ENCODE results near the gene IDH3B.

IDH3B gene

DNA sequence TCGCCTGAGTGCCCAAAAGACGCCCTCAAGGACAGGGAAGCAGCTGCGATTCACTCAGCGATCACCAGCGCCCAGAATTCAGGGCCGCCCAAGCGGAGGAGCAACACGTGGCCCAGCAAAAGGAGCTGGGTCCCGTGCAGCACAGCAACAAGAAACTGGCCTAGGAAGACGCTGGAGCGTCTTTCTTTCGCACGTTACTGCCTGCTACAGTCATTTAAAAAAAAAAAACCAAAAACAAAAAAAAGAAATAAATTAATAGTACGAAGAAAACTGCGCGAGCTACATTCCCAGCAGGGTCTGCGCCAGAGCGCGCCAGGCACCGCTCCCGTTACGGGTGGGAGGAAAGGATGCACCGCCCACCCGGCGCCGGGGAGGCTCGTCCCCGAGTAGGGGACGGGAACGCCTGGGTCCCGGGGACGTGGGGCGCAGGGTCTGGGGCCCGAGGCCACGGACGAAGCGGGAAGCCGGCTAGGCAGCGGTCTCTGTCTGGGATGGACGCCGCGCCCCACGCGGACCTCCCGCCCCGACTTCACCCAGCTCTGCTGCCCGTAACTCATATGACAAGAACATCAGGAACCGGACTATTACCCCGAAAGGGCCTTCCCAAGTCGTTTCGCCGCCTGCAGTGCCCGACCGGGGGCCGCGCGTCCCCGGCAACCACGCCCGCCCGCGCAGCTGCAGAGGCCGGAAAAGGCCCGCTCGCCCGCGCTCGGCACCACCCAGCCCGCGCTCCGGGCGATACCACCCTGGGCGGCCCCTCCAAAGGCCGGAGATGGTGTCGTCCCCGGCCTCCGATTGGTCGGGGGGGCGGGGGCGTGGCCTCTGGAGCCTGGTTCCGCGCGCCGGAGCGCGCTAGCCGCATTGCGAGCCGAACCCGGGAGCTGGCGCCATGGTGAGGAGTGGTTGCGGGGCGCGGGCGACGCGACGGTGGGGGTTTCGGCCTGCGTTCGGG lies 12.0 kb downstream of the IDH3B start, which contains the start of gene NOP56:
Gene NOP56 (plus strand): TSS at position 861 of the 952 bp plus-strand sequence. CDS start 29 bp downstream, at position 890.
- Histone ChIP-seq H3K27ac (ENCODE audit: low read length) (peak within 1 kb of the TSS; percentile 92), H3K36me3 (replicated peaks; ENCODE audit: insufficient read depth, low read length) (peaks cover 30% of the 10 kb centered on the region), H3K4me1 (ENCODE audit: low read length) (peaks cover 12% of the 10 kb centered on the region), H2AFZ (ENCODE audit: low read length) (peak within 1 kb of the TSS; percentile 71), H3K27me3 (replicated peaks; ENCODE audit: insufficient read depth, low read length) (no peaks in the 10 kb centered on the region), H3K9me2 (replicated peaks; ENCODE audit: insufficient read depth, low read length) (no peaks in the 10 kb centered on the region), H3F3A (ENCODE audit: insufficient read depth, low read length) (peaks cover 57% of the 10 kb centered on the region), H3K79me2 (ENCODE audit: low read length) (peaks cover 54% of the 10 kb centered on the region), H4K20me1 (ENCODE audit: insufficient read depth, low read length) (peaks cover 39% of the 10 kb centered on the region), H3K9ac (ENCODE audit: low read length) (peak within 1 kb of the TSS; percentile 99), H3K4me2 (ENCODE audit: low read depth, low read length) (peak within 1 kb of the TSS; percentile 76), H3K4me3 (ENCODE audit: low read length) (peak within 1 kb of the TSS; percentile 86), H3K9me3 (replicated peaks; ENCODE audit: insufficient read depth, low read length) (no peaks in the 10 kb centered on the region)
- peak; percentile 91 for DNase-seq
- TF ChIP-seq EZH2 (optimal IDR thresholded peaks at IDR 0.05; ENCODE audit: low read depth, low read length) (no peak), EZH2phosphoT487 (IDR thresholded peaks at IDR 0.05; ENCODE audit: low read length) (no peak)
- TF ChIP-seq, protein P1, sequence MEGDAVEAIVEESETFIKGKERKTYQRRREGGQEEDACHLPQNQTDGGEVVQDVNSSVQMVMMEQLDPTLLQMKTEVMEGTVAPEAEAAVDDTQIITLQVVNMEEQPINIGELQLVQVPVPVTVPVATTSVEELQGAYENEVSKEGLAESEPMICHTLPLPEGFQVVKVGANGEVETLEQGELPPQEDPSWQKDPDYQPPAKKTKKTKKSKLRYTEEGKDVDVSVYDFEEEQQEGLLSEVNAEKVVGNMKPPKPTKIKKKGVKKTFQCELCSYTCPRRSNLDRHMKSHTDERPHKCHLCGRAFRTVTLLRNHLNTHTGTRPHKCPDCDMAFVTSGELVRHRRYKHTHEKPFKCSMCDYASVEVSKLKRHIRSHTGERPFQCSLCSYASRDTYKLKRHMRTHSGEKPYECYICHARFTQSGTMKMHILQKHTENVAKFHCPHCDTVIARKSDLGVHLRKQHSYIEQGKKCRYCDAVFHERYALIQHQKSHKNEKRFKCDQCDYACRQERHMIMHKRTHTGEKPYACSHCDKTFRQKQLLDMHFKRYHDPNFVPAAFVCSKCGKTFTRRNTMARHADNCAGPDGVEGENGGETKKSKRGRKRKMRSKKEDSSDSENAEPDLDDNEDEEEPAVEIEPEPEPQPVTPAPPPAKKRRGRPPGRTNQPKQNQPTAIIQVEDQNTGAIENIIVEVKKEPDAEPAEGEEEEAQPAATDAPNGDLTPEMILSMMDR (IDR thresholded peaks at IDR 0.05; ENCODE audit: low read length) = no peak

DNA sequence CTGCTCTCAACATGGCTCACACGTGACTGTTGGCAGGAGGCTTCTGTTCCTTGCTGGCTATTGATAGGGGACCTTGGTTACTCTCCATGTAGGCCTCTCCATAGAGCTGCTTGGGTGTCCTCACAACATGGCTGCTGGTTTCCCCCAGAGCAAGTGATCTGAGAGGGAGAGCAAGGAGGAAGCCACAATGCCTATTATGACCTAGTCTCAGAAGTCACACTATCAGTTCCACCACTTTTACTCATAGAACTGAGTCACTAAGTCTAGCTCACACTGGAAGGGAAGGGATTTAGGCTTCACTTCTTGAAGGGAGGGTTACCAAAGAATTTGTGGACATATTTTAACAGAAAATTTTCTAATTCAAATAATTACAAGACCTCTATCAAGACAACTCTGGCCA lies 20.3 kb downstream of the IDH3B start:
- no peaks in the 10 kb centered on the region for H3F3A ChIP-seq (ENCODE audit: insufficient read depth, low read length)
- no peaks in the 10 kb centered on the region for H3K27me3 ChIP-seq (replicated peaks; ENCODE audit: insufficient read depth, low read length)
- TF ChIP-seq EZH2phosphoT487 (IDR thresholded peaks at IDR 0.05; ENCODE audit: low read length) = no peak
- TF ChIP-seq EZH2 (optimal IDR thresholded peaks at IDR 0.05; ENCODE audit: low read depth, low read length) = no peak
- TF ChIP-seq, protein P1 (IDR thresholded peaks at IDR 0.05; ENCODE audit: low read length) = no peak
- H3K4me1 ChIP-seq (ENCODE audit: low read length) = no peaks in the 10 kb centered on the region
- H3K36me3 ChIP-seq (replicated peaks; ENCODE audit: insufficient read depth, low read length) = no peaks in the 10 kb centered on the region
- H3K79me2 ChIP-seq (ENCODE audit: low read length) = no peaks in the 10 kb centered on the region
- no peak overlapping the region for H3K9ac ChIP-seq (ENCODE audit: low read length)
- no peak overlapping the region for H3K27ac ChIP-seq (ENCODE audit: low read length)
- DNase-seq = no peak
- no peaks in the 10 kb centered on the region for H3K9me2 ChIP-seq (replicated peaks; ENCODE audit: insufficient read depth, low read length)
- no peak overlapping the region for H3K4me2 ChIP-seq (ENCODE audit: low read depth, low read length)
- no peaks in the 10 kb centered on the region for H4K20me1 ChIP-seq (ENCODE audit: insufficient read depth, low read length)
- H2AFZ ChIP-seq (ENCODE audit: low read length) = no peak overlapping the region
- H3K9me3 ChIP-seq (replicated peaks; ENCODE audit: insufficient read depth, low read length) = no peaks in the 10 kb centered on the region
- H3K4me3 ChIP-seq (ENCODE audit: low read length) = no peak overlapping the region

DNA sequence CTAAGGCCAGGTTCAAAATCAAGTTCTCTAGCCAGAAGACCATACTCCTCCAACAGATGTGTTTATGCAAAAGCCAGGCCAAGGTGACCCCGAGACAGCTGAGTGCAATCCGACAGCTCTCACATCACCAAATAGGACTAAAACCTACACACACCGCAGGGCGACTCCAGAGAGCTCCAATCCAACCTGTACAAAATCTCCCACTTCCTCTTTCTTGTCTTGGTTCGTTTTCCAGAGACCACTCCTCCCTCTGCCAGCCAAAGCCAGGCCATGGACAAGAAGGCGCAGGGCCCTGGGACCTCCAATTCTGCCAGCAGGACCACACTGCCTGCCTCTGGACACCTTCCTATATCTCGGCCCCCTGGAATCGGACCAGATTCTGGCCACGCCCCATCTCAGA lies 23.1 kb downstream of the IDH3B start:
- Histone ChIP-seq H3K27ac (ENCODE audit: low read length) (no peak overlapping the region), H3K9me2 (replicated peaks; ENCODE audit: insufficient read depth, low read length) (no peaks in the 10 kb centered on the region), H3K4me2 (ENCODE audit: low read depth, low read length) (no peak overlapping the region), H3K79me2 (ENCODE audit: low read length) (no peaks in the 10 kb centered on the region), H3F3A (ENCODE audit: insufficient read depth, low read length) (no peaks in the 10 kb centered on the region), H3K36me3 (replicated peaks; ENCODE audit: insufficient read depth, low read length) (no peaks in the 10 kb centered on the region), H3K4me3 (ENCODE audit: low read length) (no peak overlapping the region), H2AFZ (ENCODE audit: low read length) (no peak overlapping the region), H4K20me1 (ENCODE audit: insufficient read depth, low read length) (no peaks in the 10 kb centered on the region), H3K9ac (ENCODE audit: low read length) (no peak overlapping the region), H3K27me3 (replicated peaks; ENCODE audit: insufficient read depth, low read length) (no peaks in the 10 kb centered on the region), H3K9me3 (replicated peaks; ENCODE audit: insufficient read depth, low read length) (no peaks in the 10 kb centered on the region), H3K4me1 (ENCODE audit: low read length) (no peaks in the 10 kb centered on the region)
- no peak for DNase-seq
- no peak for TF ChIP-seq EZH2 (optimal IDR thresholded peaks at IDR 0.05; ENCODE audit: low read depth, low read length)
- TF ChIP-seq, protein P1 (IDR thresholded peaks at IDR 0.05; ENCODE audit: low read length) = no peak
- TF ChIP-seq EZH2phosphoT487 (IDR thresholded peaks at IDR 0.05; ENCODE audit: low read length) = no peak

Measured in MM.1S (cell line).